Calu3 (cell line): ENCODE results near the gene SLX1A. TPM values are rescaled to one million over a fixed set of nuclear protein-coding genes. Genes with fewer than 3 reads are reported as not detected.
"Not testable (repeated sequence)": the region's sequence is repeated elsewhere in the genome, so short reads cannot be mapped to it uniquely, and the experiment has no call there.

Experiments
- Bru-seq: library from RNA; stranded (reverse); fragments of 400-500 nt; gene quantifications from one replicate; lab custom pipeline; 2021; lab: Mats Ljungman, UMichigan
- BruChase-seq, 2 experiments: library from RNA; stranded (reverse); fragments of 400-500 nt; gene quantifications; one replicate each; lab custom pipeline; 2021; lab: Mats Ljungman, UMichigan
- BruUV-seq: library from RNA; stranded (reverse); fragments of 400-500 nt; replicated peaks from 2 replicates; lab custom pipeline; 2021; lab: Mats Ljungman, UMichigan
- CTCF ChIA-PET: fragments of 300-600 bp; sonication (Branson Sonifier 250); formaldehyde crosslinking; loops from one replicate; lab custom pipeline; 2022; ENCODE audit warnings: antibody characterized with exemption; lab: Charles Lee
- DNase-seq: peaks from one replicate; pipeline ENCODE4 v3.0.0; 2022
- H3K27ac Mint-ChIP-seq: one replicate; pipeline ENCODE4 v1.8.0; 2022; ENCODE audit warnings: mixed read lengths; ENCODE audit not compliant: unreplicated experiment
- H3K27me3 Mint-ChIP-seq: one replicate; pipeline ENCODE4 v1.8.0; 2022; ENCODE audit warnings: mixed read lengths; ENCODE audit not compliant: unreplicated experiment
- H3K36me3 Mint-ChIP-seq: one replicate; pipeline ENCODE4 v1.8.0; 2022; ENCODE audit warnings: mild to moderate bottlenecking, moderate library complexity, mixed read lengths; ENCODE audit not compliant: insufficient read depth, unreplicated experiment
- H3K4me1 Mint-ChIP-seq: one replicate; pipeline ENCODE4 v1.8.0; 2022; ENCODE audit warnings: mild to moderate bottlenecking, low read depth, mixed read lengths; ENCODE audit not compliant: unreplicated experiment
- H3K4me3 Mint-ChIP-seq: one replicate; pipeline ENCODE4 v1.8.0; 2022; ENCODE audit warnings: mild to moderate bottlenecking, low read depth, moderate library complexity, mixed read lengths; ENCODE audit not compliant: unreplicated experiment
- H3K9me3 Mint-ChIP-seq: one replicate; pipeline ENCODE4 v1.8.0; 2022; ENCODE audit warnings: low read depth, mixed read lengths; ENCODE audit not compliant: unreplicated experiment
- CTCF ChIP-seq: fragments of 200-600 bp; IDR thresholded peaks from one replicate; pipeline ENCODE4 v1.8.0; 2022; ENCODE audit warnings: antibody characterized with exemption; ENCODE audit not compliant: unreplicated experiment
- intact Hi-C: fragments of 100-400 bp; cut with micrococcal nuclease; formaldehyde crosslinking; loops from one replicate; pipeline ENCODE4 v1.10.0; 2022; ENCODE audit not compliant: unreplicated experiment
- long read RNA-seq: library from polyadenylated mRNA; stranded (forward); transcript quantifications from one replicate; pipeline ENCODE4 v2.0.0, GENCODE V29; 2022
- total RNA-seq: library from RNA; stranded (reverse); gene quantifications from 2 replicates; pipeline ENCODE4 v1.2.3, GENCODE V29; 2022

Gene SLX1A
- 45.0 and 71.1 TPM in 2 replicates for total RNA-seq
- Bru-seq, nascent RNA, result percentile 32 among the genes with signal in this experiment
- BruChase-seq, experiment 1, labeled RNA remaining after a 6-hour chase, result percentile 38 among the genes with signal in this experiment
- BruChase-seq, experiment 2, labeled RNA remaining after a 2-hour chase, result percentile 50 among the genes with signal in this experiment
- long read RNA-seq, transcript SLX1A-201 (6 exons, 1,091 nt), result major isoform, 112 of 130 reads
- long read RNA-seq, transcript SLX1A-206 (5 exons, 1,558 nt), result minor isoform, 5 of 130 reads
- long read RNA-seq, partial matches to known transcripts, result 5 of 130 reads
- long read RNA-seq, other reads (novel, unspliced or antisense), result 4 of 130 reads

GRCh38 chr16:30193615-30194014 is at the start of gene SLX1A, which contains the start of gene BOLA2B:
TSS of gene SLX1A (plus strand) at chr16:30193875. CDS start at chr16:30194085, 210 bp downstream.
TSS of gene BOLA2B (minus strand) at chr16:30193666. CDS start at chr16:30193595, 71 bp downstream.
- not testable (repeated sequence) for BruUV-seq, H3K4me1 Mint-ChIP-seq

DNA sequence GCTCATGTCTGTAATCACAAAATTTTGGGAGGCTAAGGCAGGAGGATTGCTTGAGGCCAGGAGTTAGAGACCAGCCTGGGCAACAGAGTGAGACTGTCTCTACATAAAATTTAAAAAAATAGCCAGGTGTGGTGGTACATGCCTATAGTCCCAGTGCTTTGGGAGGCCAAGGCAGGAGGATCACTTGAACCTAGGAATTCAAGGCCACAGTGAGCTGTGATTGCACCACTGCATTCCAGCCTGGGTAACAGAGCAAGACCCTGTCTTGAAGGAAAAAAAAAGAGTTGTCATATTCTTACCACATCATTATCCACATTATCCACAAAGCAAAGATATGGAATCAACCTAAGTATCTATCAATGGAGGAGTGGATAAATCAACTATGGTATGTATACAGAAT is 49.7 kb upstream of the SLX1A start:
- H3K27me3 Mint-ChIP-seq, result no peaks in the 10 kb centered on the region
- no peaks in the 10 kb centered on the region for H3K36me3 Mint-ChIP-seq
- no peak overlapping the region for H3K27ac Mint-ChIP-seq
- no peaks in the 10 kb centered on the region for H3K9me3 Mint-ChIP-seq
- no TSS peak for BruUV-seq
- no peak for TF ChIP-seq CTCF
- H3K4me3 Mint-ChIP-seq, result no peak overlapping the region
- intact Hi-C loops, result no loop called here
- H3K4me1 Mint-ChIP-seq, result peaks cover 8% of the 10 kb centered on the region
- CTCF ChIA-PET, result no interaction called here
- no peak for DNase-seq

More at GRCh38 chr16:30193615-30194014, at the start of gene SLX1A, which contains the start of gene BOLA2B:
- H3K4me3 Mint-ChIP-seq, DNase-seq, H3K36me3 Mint-ChIP-seq, H3K27ac Mint-ChIP-seq, H3K9me3 Mint-ChIP-seq, H3K27me3 Mint-ChIP-seq, CTCF ChIA-PET, intact Hi-C loops: not testable (repeated sequence)

DNA sequence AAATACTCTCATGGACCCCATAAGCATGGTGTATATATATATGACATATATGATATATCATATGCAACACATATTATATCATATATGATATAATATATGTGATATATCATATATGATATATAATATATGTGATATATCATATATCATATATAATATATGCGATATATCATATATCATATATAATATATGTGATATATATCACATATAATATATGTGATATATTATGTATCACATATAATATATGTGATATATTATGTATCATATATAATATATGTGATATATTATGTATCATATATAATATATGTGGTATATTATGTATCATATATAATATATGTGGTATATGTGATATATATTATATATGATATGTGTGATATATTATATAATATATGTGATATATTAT is 48.8 kb upstream of the SLX1A start:
- intact Hi-C loops, result no loop called here
- H3K27me3 Mint-ChIP-seq, result no peaks in the 10 kb centered on the region
- TF ChIP-seq CTCF, result no peak
- no TSS peak for BruUV-seq
- no peak overlapping the region for H3K4me3 Mint-ChIP-seq
- H3K27ac Mint-ChIP-seq, result no peak overlapping the region
- peaks cover 4% of the 10 kb centered on the region for H3K4me1 Mint-ChIP-seq
- DNase-seq, result no peak
- H3K9me3 Mint-ChIP-seq, result peaks cover 3% of the 10 kb centered on the region
- CTCF ChIA-PET, result no interaction called here
- H3K36me3 Mint-ChIP-seq, result no peaks in the 10 kb centered on the region

- H3K36me3 Mint-ChIP-seq, result no peaks in the 10 kb centered on the region
- no peak overlapping the region for H3K4me3 Mint-ChIP-seq
- TF ChIP-seq CTCF, result no peak
- H3K27me3 Mint-ChIP-seq, result no peaks in the 10 kb centered on the region
- BruUV-seq, result no TSS peak
- no peaks in the 10 kb centered on the region for H3K4me1 Mint-ChIP-seq
- peaks cover 3% of the 10 kb centered on the region for H3K9me3 Mint-ChIP-seq
- no peak overlapping the region for H3K27ac Mint-ChIP-seq
- CTCF ChIA-PET, result no interaction called here
- intact Hi-C loops, result no loop called here
- no peak for DNase-seq
Measured at GRCh38 chr16:30145657-30146056, 48.0 kb upstream of the SLX1A start.
